ENCODE results near the gene NXN. TPM values are rescaled to one million over a fixed set of nuclear protein-coding genes. Genes with fewer than 3 reads are reported as not detected.
"Not testable (repeated sequence)": the region's sequence is repeated elsewhere in the genome, so short reads cannot be mapped to it uniquely, and the experiment has no call there.

The NXN gene
- total RNA-seq, 1 donor from 2014 or later, result 44.3 TPM

DNA sequence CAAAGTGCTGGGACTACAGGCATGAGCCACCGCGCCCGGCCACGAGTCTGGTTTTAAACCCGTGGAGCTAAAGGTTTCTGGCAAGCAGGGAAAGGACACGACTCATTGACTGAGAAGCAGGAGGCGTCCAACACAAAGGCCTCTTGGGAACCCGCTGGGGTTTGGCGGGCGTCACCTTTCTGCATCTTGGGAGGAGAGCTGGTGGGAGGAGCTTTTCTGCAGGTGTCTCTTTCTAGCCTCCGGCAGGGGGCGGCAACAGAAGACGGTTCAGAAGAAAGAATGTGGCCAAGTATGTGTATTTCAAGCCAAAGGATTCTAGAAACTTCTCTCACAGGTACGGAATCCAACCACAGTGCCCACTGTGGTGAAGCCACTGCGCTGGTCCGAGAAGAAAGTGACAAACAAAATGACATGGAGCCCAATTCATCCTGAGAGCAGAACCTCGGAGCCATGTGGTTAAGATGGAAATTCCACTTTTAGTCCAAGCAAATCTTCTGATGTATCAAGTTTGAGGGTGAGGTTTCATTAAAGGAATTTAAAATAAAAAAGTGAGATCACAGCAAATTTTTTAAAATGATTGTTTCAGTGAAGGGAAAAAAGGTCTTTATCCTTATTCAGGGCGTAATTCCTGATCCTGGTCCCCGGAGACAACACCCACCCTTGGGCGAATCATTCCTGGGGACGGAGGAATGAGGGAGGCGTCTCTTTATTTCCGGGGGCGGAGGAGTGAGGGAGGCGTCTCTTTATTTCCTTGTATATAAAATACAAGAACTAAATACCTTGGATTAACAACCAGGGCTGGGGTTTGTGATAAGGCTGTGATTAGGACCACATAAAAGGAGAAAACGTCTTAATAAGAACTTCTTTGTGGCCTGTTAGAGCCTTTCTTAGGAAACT lies 99.8 kb downstream of the NXN start:
- intact Hi-C loops (cut with DNase I), result no loop called here
- ATAC-seq (peak; percentile 56), DNase-seq (ENCODE audit: low spot score) (peak; percentile 79)

DNA sequence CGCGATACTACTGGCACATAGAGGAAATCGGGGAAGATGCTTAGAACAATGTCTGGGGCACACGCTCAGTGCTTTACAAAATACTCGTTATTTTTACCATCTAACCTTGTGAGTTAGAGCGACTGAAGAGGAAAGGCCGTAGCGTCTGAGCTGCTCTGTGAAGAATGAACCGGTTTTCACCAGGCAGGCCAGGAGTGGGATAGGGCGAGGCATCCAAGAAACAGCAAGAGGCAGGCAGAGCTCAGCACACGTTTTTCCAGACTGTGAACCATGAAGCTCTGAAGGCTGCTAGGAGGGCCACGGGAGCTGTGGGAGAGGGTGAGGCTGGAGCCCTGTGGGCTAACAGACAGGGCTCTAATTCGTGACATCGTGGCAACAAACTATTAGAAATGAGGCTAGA lies 101.9 kb downstream of the NXN start:
- ATAC-seq (no peak), DNase-seq (ENCODE audit: low spot score) (no peak)
- intact Hi-C loops (cut with DNase I), result no loop called here

DNA sequence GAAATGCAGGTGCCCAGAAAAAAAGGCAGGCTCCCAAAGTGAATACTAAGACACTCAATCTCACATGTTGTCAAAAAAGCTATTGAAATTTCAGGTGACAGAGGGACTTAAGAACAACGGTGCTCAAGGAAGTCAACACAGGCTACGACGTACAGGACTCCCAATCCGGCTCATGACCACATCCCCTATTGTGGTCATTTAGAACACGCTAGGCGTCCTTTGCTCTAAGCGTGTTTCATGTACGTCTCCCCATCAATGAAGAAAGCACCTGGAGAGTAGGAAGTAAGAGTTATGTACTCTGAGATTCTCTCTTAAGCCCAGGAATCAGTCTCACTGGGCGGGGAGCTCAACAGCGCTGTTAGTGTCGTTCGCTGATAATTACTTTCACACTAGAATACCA lies 103.3 kb downstream of the NXN start:
- ATAC-seq, result no peak
- DNase-seq (ENCODE audit: low spot score), result no peak
- intact Hi-C loops (cut with DNase I), result no loop called here

DNA sequence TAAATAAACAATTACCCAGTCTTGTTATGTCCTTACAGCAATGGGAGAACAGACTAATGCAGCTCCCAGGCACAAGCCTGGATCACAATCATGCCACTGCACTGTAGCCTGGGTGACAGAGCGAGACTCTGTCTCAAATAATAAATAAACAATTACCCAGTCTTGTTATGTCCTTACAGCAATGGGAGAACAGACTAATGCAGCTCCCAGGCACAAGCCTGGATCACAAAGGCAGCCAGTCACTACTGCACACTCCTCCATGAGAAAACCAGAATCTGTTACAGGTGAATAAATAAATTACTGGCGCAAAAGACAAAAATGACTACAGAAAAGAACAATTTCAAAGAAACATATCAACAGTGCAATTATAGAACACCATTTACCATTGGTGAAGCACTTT lies 105.0 kb downstream of the NXN start:
- intact Hi-C loops (cut with DNase I); ATAC-seq; DNase-seq (ENCODE audit: low spot score): not testable (repeated sequence)

DNA sequence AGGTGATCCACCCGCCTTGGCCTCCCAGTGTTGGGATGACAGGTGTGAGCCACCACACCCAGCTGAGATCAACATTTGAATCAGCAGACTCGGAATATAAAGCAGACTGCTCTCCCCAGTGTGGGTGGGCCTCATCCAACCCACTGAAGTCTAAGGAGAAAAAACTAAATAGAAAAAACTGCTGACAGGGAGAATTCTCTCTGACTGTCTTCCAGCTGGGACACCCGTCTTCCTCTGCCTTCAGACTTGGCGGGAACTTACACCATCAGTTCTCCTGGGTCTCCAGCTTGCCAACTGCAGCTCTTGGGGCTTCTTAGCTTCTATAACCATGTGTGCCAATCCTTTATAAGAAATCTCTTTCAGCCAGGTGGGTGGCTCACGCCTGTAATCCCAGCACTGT lies 106.7 kb downstream of the NXN start:
- intact Hi-C loops (cut with DNase I), result no loop called here
- no peak for ATAC-seq

DNA sequence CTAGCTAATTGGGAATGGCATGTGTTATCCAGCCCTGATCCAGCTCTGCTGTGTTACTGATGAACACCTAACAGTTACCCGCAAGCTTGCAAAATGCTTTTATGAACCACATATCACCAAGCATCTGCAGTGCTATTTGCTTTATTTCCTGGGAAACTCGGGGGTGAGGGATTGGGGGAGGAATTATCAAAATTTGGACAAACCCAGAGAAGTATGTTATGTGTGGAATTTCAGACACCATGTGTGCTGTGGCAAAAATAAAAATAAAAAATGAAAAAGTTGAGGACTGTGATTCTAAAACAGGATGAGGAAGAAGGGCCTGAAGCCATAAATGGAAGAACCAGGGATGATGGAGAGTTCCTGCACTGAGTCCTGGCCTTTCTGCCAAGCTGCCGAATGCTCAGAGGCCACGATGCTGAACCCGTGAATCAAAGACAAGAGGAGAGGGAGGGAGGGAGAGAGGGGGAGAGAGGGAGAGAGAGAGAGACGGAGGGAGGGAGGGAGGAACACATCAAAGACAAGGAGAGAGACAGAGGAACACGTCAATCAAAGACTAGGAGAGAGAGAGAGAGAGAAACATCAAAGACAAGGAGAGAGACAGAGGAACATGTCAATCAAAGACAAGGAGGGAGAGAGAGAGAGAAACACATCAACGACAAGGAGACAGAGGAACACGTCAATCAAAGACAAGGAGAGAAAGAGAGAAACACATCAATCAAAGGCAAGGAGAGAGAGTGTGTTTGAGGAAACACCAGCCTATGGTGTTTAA lies 107.6 kb downstream of the NXN start:
- no peak for ATAC-seq
- intact Hi-C loops (cut with DNase I), result no loop called here
- no peak for DNase-seq (ENCODE audit: low spot score)

More for the DNA sequence above, 106.7 kb downstream of the NXN start:
- no peak for DNase-seq (ENCODE audit: low spot score)

DNA sequence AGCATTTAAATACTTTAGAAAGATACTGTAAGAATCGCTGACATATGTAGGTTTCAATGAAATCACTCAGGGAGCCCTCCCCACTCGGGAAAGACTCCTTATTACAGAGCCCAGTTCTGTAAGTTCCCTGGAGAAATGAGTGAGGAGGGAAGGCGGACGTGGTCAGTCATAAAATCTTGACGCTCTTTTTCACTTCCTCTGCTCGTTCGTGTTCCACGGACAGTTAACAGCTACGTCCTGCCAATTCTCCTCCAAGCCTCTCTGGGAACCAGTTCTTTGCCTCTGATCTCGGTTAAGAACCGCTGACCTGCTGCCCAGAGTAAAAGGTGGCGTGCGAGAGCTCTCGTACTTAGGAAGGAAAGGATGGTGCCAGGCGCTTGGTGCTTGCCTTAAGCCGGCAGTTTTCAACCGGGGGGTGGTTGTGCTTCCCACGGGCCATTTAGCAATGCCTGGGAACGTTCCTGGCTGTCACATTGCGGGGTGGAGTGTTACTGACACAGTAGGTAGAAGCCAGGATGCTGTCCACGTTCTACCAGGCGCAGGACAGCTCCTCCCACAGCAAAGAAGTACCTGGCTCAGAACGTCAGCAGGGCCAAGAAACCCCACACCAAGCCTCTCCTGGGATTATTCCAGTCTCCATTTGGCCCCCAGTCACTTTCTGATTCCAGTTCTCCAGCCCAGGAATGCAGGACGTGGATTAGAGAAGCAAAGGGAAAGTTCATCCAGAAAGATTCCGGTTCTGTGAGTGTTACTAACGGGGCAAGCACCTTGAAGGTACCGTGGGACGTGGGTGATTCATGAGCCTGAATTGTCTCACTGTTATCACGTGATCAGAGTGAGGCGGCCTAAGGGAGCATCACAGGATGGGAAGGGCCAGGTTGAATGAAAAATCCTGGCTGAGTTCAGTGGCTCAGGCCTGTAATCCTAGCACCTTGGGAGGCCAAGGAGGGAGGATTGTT lies 109.7 kb downstream of the NXN start:
- intact Hi-C loops (cut with DNase I), result no loop called here
- DNase-seq (ENCODE audit: low spot score) (no peak), ATAC-seq (peak; percentile 67)

DNA sequence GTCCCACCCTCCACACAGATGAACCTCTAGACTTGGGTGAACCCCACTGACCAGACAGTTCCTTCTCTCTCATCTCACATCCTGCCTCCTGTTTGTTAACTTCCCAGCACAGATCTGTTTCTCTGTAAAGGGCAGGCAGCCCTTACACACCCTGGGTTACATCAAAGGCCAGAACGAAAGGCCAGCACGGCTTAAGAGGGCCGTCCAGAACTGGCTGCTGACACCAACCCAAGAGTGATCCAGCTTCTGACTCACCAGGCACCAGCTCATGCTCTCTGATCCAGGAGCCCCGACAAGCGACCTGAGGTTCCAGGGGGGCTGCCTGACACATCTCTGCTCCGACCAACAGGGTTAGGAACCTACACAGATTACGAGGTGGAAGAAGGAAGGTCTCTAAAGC lies 110.5 kb downstream of the NXN start:
- intact Hi-C loops (cut with DNase I), result no loop called here
- DNase-seq (ENCODE audit: low spot score) (peak; percentile 80), ATAC-seq (peak; percentile 96)

DNA sequence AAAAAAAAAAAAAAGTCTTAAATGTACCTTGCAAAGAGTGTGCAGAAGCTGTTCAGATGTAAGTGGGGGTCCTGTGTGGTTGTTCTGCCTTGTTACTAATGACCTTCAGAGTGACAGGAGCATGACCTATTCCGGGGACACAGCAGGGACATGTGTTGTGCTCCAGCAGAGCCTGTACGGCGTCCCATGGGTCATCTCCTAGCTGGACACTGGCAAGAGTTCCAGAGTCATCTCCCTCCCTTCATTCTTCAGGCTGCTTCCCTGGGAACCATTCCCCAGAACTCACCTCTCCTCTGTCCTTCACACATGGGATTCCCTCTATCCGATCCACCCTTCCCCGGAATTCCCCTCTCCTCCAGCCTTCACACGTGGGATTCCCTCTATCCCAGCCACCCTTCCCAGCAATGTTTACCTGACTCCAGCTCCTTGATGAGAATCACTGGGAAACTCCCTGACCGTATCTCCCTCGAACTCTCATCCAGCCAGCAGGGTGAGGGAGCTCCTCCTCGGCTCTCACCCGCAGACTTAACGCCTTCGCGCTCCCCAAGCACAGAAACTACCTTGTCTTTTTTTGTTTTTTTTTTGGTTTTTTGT lies 111.6 kb downstream of the NXN start:
- intact Hi-C loops (cut with DNase I), result no loop called here
- DNase-seq (ENCODE audit: low spot score) (no peak), ATAC-seq (no peak)

DNA sequence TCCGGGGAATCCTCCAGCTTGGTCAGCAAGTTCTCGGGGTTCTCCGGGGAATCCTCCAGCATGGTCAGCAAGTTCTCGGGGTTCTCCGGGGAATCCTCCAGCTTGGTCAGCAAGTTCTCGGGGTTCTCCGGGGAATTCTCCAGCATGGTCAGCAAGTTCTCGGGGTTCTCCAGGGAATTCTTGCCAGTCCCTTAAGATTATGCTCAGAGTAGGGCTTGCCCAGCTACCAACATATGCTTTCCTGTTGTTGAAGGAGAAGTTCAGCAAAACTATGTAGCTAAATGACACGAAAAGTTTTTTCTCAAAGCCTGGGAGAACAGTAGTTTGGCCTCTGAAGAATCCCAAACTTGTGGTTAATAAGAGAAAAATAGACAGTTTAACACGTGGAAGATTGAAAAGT lies 112.3 kb downstream of the NXN start:
- ATAC-seq; intact Hi-C loops (cut with DNase I); DNase-seq (ENCODE audit: low spot score): not testable (repeated sequence)

DNA sequence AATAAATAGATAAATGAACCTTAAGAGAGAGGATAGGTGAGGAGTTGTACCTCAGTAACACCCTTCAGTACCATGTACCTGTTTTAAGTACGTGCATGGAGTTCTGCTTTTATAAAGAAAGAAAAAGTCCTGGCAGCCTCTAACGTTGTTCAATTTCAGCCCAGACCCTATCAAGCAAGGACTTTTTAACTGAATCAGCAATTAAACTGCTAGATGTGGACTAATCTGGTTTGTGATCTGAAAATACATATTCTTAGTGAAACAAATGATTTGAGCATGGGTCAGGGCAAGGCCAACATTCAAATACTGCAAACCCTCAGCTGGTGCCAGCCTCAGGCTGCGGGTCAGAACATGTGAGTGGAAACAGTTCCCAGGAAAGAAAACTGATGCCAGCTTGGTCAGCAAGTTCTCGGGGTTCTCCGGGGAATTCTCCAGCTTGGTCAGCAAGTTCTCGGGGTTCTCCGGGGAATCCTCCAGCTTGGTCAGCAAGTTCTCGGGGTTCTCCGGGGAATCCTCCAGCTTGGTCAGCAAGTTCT lies 112.9 kb downstream of the NXN start:
- ATAC-seq, result no peak
- intact Hi-C loops (cut with DNase I), result no loop called here
- DNase-seq (ENCODE audit: low spot score), result no peak

DNA sequence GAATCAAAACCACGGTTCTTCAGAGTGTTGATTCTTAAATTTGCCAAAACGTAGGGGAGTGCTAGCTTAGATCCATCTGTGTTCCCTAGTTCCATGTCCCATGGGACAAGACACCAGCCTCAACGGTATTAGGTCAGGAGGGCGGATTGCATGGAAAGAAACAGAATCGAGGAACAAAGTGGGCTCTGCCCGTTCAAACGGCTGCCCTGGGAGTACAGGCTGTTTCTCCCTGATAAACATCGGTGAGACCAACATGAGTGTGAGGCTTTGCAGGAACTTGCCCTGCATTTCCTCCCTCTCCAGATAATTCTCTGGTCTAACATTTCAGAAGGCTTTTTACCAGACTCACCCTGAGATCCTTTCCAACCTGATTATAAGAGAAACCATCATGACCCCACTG lies 115.3 kb downstream of the NXN start:
- DNase-seq (ENCODE audit: low spot score) (no peak), ATAC-seq (no peak)
- intact Hi-C loops (cut with DNase I), result no loop called here

DNA sequence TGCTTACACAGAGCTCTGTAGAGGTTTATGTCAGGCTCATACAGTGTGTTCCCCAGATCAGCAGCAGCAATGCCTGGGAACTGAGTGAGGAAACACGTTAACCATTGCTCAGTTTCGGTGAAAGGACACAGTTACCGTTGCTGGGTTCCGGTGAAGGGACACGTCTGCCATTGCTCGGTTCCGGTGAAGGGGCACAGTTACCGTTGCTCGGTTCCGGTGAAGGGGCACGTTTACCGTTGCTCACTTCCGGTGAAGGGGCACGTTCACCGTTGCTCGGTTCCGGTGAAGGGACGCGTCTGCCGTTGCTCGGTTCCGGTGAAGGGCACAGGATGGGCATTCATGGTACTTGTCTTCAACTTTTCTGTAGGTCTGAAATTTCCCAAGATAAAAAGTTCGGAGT lies 115.7 kb downstream of the NXN start:
- DNase-seq (ENCODE audit: low spot score) (no peak), ATAC-seq (no peak)
- intact Hi-C loops (cut with DNase I), result no loop called here

DNA sequence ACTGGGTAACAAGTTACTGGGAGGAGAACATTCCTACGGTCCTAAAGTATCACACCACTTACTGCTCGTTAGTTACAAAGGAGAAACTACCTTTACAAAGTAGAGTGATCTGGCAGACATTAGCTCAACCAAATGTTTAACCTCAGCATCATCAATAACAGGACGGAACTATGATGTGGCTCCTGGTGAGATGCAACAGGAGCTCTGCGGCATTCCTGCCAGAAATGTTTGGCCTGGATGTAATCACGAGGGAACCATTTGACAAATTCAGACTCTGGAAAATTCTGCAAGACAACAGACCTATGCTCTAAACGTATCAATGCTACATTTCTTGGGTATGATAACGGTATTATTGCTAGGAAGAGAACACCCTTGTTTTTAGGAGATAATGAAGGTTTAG lies 117.0 kb downstream of the NXN start:
- no peak for ATAC-seq
- intact Hi-C loops (cut with DNase I), result no loop called here
- DNase-seq (ENCODE audit: low spot score), result no peak

DNA sequence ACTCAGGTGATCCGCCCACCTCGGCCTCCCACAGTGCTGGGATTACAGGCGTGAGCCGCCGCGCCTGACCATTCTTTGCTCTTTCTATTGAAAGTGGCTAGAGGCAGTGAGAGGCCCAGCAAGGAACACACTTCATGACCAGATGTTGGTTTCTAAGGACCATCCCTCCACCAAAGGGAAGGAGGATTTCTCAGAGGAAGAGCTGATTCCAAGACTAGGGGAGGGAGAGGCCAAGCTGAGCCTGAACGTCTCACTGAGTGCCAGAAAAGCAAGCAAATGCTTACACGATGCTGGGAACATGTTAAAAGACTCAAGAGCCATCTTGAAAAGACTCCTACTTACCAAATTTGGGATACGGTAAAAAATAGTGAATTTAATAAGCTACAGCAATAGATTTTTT lies 118.2 kb downstream of the NXN start:
- peak; percentile 33 for ATAC-seq
- intact Hi-C loops (cut with DNase I), result no loop called here
- no peak for DNase-seq (ENCODE audit: low spot score)

DNA sequence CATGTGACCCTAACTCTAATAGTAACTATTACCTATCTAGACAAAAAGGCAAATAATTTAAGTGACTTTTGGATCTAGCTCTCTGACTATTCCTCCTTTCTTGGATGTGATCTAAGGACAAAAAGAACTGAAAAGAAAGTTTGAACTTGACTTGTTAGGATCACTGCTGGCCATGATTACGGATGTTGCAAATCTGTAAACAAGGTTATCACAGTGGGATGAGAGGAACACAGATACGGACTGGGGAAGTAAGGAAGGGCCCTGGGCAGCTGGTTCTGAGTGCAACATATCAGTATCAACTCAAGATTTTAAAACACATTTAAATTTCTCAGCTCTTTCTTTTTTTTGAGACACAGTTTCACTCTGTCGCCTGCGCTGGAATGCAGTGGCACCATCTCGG lies 118.8 kb downstream of the NXN start:
- ATAC-seq (no peak), DNase-seq (ENCODE audit: low spot score) (no peak)
- intact Hi-C loops (cut with DNase I), result no loop called here

DNA sequence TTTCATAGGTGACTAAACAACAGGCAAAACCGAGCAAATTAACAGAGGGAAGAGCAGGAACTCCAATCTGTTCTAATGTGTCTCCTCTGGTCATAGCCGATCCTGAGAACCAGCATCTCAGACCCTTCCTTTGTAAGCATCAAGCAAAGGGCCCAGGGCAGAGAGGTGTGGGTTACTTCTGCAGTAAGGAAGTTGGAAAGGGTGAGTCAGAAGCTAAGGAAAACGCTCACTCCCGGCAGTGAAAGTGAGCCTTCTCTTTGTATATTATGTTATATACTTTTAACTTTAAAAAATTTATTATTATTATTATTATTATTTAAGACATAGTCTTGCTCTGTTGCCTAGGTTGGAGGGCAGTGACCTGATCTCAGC lies 119.8 kb downstream of the NXN start:
- no peak for ATAC-seq
- no peak for DNase-seq (ENCODE audit: low spot score)
- intact Hi-C loops (cut with DNase I), result no loop called here

DNA sequence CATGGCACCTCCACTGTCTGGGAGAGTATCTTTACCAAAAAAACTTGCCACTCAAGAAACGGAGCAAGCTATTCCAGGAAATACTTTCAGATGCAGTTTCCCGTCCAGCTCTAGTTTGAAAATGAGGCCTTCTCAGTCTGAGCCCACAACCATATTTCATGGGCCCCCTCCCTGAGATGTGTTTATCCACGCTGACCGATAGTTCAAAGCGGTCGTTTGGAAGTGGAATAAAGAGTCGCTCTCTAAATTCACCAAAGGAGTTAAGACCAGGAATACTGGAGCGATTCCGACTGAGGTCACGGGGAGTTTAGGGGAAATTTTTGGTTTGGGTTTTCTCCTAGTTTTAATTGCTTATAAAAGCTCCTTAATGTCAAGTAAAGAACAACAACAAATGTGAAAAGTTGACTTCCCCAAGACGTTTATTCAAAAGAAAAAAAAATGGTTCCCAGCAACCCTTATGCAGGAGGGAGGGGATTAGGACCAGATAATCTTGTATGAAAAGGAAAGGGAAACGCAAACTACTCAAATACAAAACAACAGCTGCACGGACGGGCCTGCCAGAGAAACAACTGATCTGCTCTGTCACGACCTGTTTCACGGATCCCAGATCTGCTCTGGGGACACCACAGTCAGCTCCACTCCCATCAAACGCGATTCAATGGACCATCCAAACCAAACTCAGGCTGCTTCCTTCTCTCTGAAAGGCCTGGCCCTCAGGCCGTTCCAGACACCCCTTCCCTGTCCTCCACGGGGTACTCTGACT lies 120.3 kb downstream of the NXN start:
- ATAC-seq (peak; percentile 37), DNase-seq (ENCODE audit: low spot score) (no peak)
- intact Hi-C loops (cut with DNase I), result no loop called here

All from sciatic nerve (tissue), 2 donors.